Transverse colon (tissue), 4 donors: ENCODE results near the gene CTNND2. TPM values are rescaled to one million over a fixed set of nuclear protein-coding genes. Genes with fewer than 3 reads are reported as not detected.

ENCODE experiments used
- DNase-seq: peaks from one replicate; pipeline ENCODE4 v3.0.0-alpha.2; 2019
- H3K27ac ChIP-seq, 4 donors: fragments of 200-600 bp; sonication (generic); 2 replicates each; pipeline ENCODE4 v1.5.1; 2016 to 2018; ENCODE audit warnings: inconsistent platforms in 4 of 4
- H3K27me3 ChIP-seq: fragments of 200-600 bp; sonication (generic); 2 replicates; pipeline ENCODE4 v1.5.1; 2017; ENCODE audit warnings: inconsistent platforms
- H3K36me3 ChIP-seq, 4 donors: fragments of 200-600 bp; sonication (generic); 2 replicates each; pipeline ENCODE4 v1.5.1; 2017 to 2019; ENCODE audit warnings: inconsistent platforms in 4 of 4
- H3K4me1 ChIP-seq, 4 donors: fragments of 200-600 bp; sonication (generic); 2 replicates each; pipeline ENCODE4 v1.5.1; 2017 to 2020; ENCODE audit warnings: inconsistent platforms in 4 of 4
- H3K4me3 ChIP-seq, 4 donors: fragments of 200-600 bp; sonication (generic); 1 replicate in 1 of 4; 2 replicates in 3 of 4; pipeline versions ENCODE4 v1.5.1 to v1.6.1; 2017 to 2019; ENCODE audit warnings: inconsistent platforms in 4 of 4
- H3K9me3 ChIP-seq, 2 donors: fragments of 200-600 bp; sonication (generic); 2 replicates each; pipeline ENCODE4 v1.5.1; 2017 to 2019; ENCODE audit warnings: inconsistent platforms in 2 of 2
- EP300 ChIP-seq: sonication (generic); formaldehyde crosslinking; IDR thresholded peaks from one replicate; pipeline ENCODE4 v1.6.1; 2017; ENCODE audit warnings: antibody characterized with exemption, low read depth
- POLR2A ChIP-seq: fragments of 450-650 bp; IDR thresholded peaks from one replicate; pipeline ENCODE4 v1.6.1; 2016; ENCODE audit warnings: antibody characterized with exemption, mild to moderate bottlenecking, moderate library complexity
- POLR2AphosphoS5 ChIP-seq, 3 donors: sonication (generic); formaldehyde crosslinking; IDR thresholded peaks; one replicate each; pipeline ENCODE4 v1.6.1; 2016; ENCODE audit warnings: antibody characterized with exemption in 3 of 3
- WGBS, 2 donors: methylation state at CpG; one replicate each; pipeline ENCODE4 v1.1.5; 2018; ENCODE audit warnings: low coverage in 1 of 2; 5-methylcytosine and 5-hydroxymethylcytosine counted together
- in situ Hi-C, 4 donors: fragments of 200-750 bp; cut with MboI; loops; one replicate each; pipeline versions ENCODE4 v1.15.0 to v1.15.1; 2017; ENCODE audit warnings: low sequenced_read_pairs in 3 of 4, low pct_ligation_motif_present in 1 of 4, low pct_unique_long_range_greater_than_20kb in 1 of 4
- intact Hi-C: fragments of 100-400 bp; cut with DNase I; formaldehyde crosslinking; loops from one replicate; pipeline ENCODE4 v1.15.1; 2023; ENCODE audit warnings: low total_unique reads
- total RNA-seq, 4 donors: library from RNA; depleted of rRNA; stranded (reverse); fragments of >200 nt; gene quantifications; one replicate each; pipeline ENCODE4 v1.1.0, GENCODE V29; 2016
- TF ChIP-seq, protein P1 (sequence below), 5 experiments: fragments of 200-600 bp in 3 of 5; fragments of 450-650 bp in 2 of 5; sonication (generic) in 3 of 5; IDR thresholded peaks; 1 replicate in 2 of 5; 2 replicates in 3 of 5; pipeline ENCODE4 v1.5.1; 2016 to 2017; ENCODE audit warnings: antibody characterized with exemption in 5 of 5, inconsistent platforms in 3 of 5, mild to moderate bottlenecking in 2 of 5, moderate library complexity in 1 of 5

CTNND2 gene
- total RNA-seq, 4 donors from 2014 or later = 1.9 to 2.1 TPM; not detected in 2

DNA sequence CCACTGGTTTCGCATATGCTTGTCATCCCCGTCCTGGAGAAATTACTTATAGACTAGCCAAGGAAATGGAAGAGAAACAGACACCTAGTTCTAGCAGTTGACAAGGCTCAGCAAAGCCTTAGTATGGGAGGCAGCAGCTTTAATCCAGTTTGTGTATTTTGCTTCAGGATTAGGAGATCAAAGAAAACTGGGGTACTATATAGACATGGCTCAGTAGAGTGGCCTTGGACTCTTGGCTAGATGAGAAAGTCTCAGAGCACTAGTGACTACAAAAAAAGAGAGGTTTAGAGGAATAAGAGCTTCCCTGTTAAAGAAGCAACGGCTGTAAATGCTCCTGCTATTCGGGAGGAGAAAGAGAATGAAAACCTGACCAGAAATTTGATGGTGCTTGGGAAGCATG is 349.1 kb downstream of the CTNND2 start:
- H3K27me3 ChIP-seq = no peaks in the 10 kb centered on the region
- 69 to 78% methylated on average over 4 of the region's 4 CpGs for WGBS, 2 donors
- in situ Hi-C loops (no loop called here), intact Hi-C loops (no loop called here)
- no peaks in the 10 kb centered on the region for H3K36me3 ChIP-seq
- no peaks in the 10 kb centered on the region for H3K4me1 ChIP-seq
- no peak for DNase-seq
- TF ChIP-seq EP300 (no peak), POLR2AphosphoS5 (IDR thresholded peaks at IDR 0.05) (no peak), POLR2A (no peak)
- TF ChIP-seq, protein P1, sequence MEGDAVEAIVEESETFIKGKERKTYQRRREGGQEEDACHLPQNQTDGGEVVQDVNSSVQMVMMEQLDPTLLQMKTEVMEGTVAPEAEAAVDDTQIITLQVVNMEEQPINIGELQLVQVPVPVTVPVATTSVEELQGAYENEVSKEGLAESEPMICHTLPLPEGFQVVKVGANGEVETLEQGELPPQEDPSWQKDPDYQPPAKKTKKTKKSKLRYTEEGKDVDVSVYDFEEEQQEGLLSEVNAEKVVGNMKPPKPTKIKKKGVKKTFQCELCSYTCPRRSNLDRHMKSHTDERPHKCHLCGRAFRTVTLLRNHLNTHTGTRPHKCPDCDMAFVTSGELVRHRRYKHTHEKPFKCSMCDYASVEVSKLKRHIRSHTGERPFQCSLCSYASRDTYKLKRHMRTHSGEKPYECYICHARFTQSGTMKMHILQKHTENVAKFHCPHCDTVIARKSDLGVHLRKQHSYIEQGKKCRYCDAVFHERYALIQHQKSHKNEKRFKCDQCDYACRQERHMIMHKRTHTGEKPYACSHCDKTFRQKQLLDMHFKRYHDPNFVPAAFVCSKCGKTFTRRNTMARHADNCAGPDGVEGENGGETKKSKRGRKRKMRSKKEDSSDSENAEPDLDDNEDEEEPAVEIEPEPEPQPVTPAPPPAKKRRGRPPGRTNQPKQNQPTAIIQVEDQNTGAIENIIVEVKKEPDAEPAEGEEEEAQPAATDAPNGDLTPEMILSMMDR (IDR thresholded peaks at IDR 0.05) = no peak
- no peaks in the 10 kb centered on the region for H3K9me3 ChIP-seq
- no peak overlapping the region for H3K4me3 ChIP-seq
- H3K27ac ChIP-seq = no peak overlapping the region

DNA sequence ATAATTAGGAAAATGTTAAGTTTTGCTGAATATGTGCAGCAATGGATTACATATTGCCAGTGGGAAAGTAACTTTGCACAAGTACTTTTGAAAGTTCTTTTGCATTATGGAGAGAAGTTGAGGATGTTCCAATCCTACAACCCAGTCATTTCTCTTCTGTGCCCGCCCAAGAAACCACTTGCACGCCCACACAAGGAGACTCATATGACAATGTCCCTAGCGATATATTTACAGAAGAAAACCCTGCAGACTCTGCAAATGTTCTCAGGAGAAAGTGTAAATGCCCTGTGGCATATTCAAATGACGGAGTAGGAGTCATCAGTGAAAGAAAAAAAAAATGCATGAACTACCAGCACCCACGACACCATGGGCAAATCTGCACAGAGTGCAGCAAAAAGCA is 356.5 kb downstream of the CTNND2 start:
- intact Hi-C loops = no loop called here
- no peak for DNase-seq
- in situ Hi-C loops = no loop called here
- H3K4me1 ChIP-seq = no peaks in the 10 kb centered on the region
- H3K4me3 ChIP-seq = no peak overlapping the region
- H3K27ac ChIP-seq = no peak overlapping the region
- no peaks in the 10 kb centered on the region for H3K27me3 ChIP-seq
- H3K36me3 ChIP-seq = no peaks in the 10 kb centered on the region
- H3K9me3 ChIP-seq = no peaks in the 10 kb centered on the region
- WGBS, 2 donors = 65 to 75% methylated on average over 5 of the region's 5 CpGs
- TF ChIP-seq POLR2A (no peak), POLR2AphosphoS5 (IDR thresholded peaks at IDR 0.05) (no peak), EP300 (no peak)
- TF ChIP-seq, protein P1 (IDR thresholded peaks at IDR 0.05) = no peak

DNA sequence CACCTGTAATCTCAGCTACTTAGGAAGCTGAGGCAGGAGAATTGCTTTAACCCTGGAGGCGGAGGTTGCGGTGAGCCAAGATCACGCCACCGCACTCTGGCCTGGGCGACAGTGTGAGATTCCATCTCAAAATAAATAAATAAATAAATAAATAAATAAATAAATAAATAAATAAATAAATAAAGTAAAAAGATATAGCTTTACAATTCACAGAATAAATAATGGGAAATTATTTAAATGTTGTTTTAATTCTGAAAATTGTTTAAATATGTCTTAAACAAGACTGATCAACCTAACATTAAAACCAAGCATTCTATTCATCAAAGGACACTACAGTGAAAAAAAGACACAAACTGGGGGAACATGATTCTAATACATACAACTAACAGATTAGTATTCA is 357.1 kb downstream of the CTNND2 start:
- Histone ChIP-seq H3K9me3 (no peaks in the 10 kb centered on the region), H3K4me3 (no peak overlapping the region), H3K36me3 (no peaks in the 10 kb centered on the region), H3K27me3 (no peaks in the 10 kb centered on the region), H3K27ac (no peak overlapping the region), H3K4me1 (no peaks in the 10 kb centered on the region)
- in situ Hi-C loops (no loop called here), intact Hi-C loops (no loop called here)
- 93 to 100% methylated on average over 5 of the region's 5 CpGs for WGBS, 2 donors
- no peak for DNase-seq
- TF ChIP-seq POLR2AphosphoS5 (IDR thresholded peaks at IDR 0.05) (no peak), POLR2A (no peak), EP300 (no peak)
- TF ChIP-seq, protein P1 (IDR thresholded peaks at IDR 0.05) = no peak

DNA sequence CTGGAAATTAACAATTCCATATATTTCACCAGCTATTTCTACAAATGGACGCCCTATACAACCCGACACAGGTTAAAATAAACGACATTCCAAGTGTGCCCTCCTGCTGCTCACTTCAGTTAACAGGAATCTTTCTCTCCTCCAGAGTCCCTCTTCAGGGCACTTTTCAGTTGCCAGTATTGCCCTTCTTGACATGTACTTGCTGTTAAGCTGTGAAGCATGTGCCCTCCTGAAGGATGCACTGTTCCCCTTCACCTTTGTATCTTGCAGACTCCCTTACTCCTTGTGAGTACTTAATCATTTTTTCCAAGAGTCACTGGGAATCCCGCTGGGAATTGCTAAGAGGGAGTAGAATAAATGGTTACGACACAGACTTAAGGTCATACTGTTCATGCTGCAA is 364.1 kb downstream of the CTNND2 start:
- WGBS, 2 donors = 88 to 97% methylated on average over 5 of the region's 5 CpGs
- no peak for DNase-seq
- no peaks in the 10 kb centered on the region for H3K4me1 ChIP-seq
- H3K27ac ChIP-seq = no peak overlapping the region
- no peak overlapping the region for H3K4me3 ChIP-seq
- H3K9me3 ChIP-seq = no peaks in the 10 kb centered on the region
- in situ Hi-C loops = no loop called here
- no peaks in the 10 kb centered on the region for H3K36me3 ChIP-seq
- no peak for TF ChIP-seq POLR2A
- no peak for TF ChIP-seq POLR2AphosphoS5 (IDR thresholded peaks at IDR 0.05)
- TF ChIP-seq EP300 = no peak
- TF ChIP-seq, protein P1 (IDR thresholded peaks at IDR 0.05) = no peak
- no peaks in the 10 kb centered on the region for H3K27me3 ChIP-seq
- intact Hi-C loops = no loop called here
